HG03064 (cell line): ENCODE data around the gene DEGS2.
"Not testable (repeated sequence)": the region's sequence is repeated elsewhere in the genome, so short reads cannot be mapped to it uniquely, and the experiment has no call there.

Experiments
- ATAC-seq: cut with Tn5 transposase; IDR thresholded peaks from one replicate; pipeline ENCODE4 v1.9.1; 2021; ENCODE audit warnings: low read depth; ENCODE audit not compliant: unreplicated experiment

DEGS2 gene

GRCh38 chr14:100180671-100181070, 21.2 kb upstream of the DEGS2 start:
- ATAC-seq = not testable (repeated sequence)

GRCh38 chr14:100178691-100179090, 19.2 kb upstream of the DEGS2 start:
- ATAC-seq = no peak

GRCh38 chr14:100176811-100177327, 17.4 kb upstream of the DEGS2 start:
- ATAC-seq = no peak

- ATAC-seq = no peak
Observed at GRCh38 chr14:100173353-100173752, 13.9 kb upstream of the DEGS2 start.

- ATAC-seq = no peak
Observed at GRCh38 chr14:100172811-100173210, 13.4 kb upstream of the DEGS2 start.

- ATAC-seq = no peak
Observed at GRCh38 chr14:100170880-100171279, 11.4 kb upstream of the DEGS2 start.

GRCh38 chr14:100168506-100168905, 9.1 kb upstream of the DEGS2 start:
- ATAC-seq = no peak

- no peak for ATAC-seq
Observed at GRCh38 chr14:100165831-100166440, 6.5 kb upstream of the DEGS2 start.

- ATAC-seq = no peak
Observed at GRCh38 chr14:100165376-100165775, 5.9 kb upstream of the DEGS2 start.

GRCh38 chr14:100160534-100160916, 1.1 kb upstream of the DEGS2 start:
- ATAC-seq = no peak

GRCh38 chr14:100159865-100160533, 554 bp upstream of the DEGS2 start:
- no peak for ATAC-seq

- ATAC-seq = no peak
Observed at GRCh38 chr14:100158566-100159093, 815 bp downstream of the DEGS2 start.

GRCh38 chr14:100157548-100158232, 1.8 kb downstream of the DEGS2 start:
- ATAC-seq = not testable (repeated sequence)

- ATAC-seq = no peak
Observed at GRCh38 chr14:100156776-100157175, 2.7 kb downstream of the DEGS2 start.

GRCh38 chr14:100155756-100156616, 3.5 kb downstream of the DEGS2 start:
- no peak for ATAC-seq

GRCh38 chr14:100155049-100155621, 4.3 kb downstream of the DEGS2 start:
- ATAC-seq = no peak

GRCh38 chr14:100153560-100153959, 5.9 kb downstream of the DEGS2 start:
- no peak for ATAC-seq

- no peak for ATAC-seq
Observed at GRCh38 chr14:100152091-100152490, 7.4 kb downstream of the DEGS2 start.

- ATAC-seq = no peak
Observed at GRCh38 chr14:100150932-100151587, 8.4 kb downstream of the DEGS2 start.
